ENCODE data around the gene WWOX. TPM values are rescaled to one million over a fixed set of nuclear protein-coding genes. Genes with fewer than 3 reads are reported as not detected.

Gene WWOX
- total RNA-seq, 1 experiment from 2014 or later, result 5.3 TPM

GRCh38 chr16:79150151-79150550, 1050.7 kb downstream of the WWOX start:
- in situ Hi-C loops (cut with HindIII; ENCODE audit: low pct_unique_long_range_greater_than_20kb, low sequenced_read_pairs), result no loop called here

GRCh38 chr16:79150632-79151310, 1051.3 kb downstream of the WWOX start:
- no peak for DNase-seq (ENCODE audit: low read depth, low spot score)
- in situ Hi-C loops (cut with HindIII; ENCODE audit: low pct_unique_long_range_greater_than_20kb, low sequenced_read_pairs), result no loop called here

More at GRCh38 chr16:79150151-79150550, 1050.7 kb downstream of the WWOX start:
- no peak for DNase-seq (ENCODE audit: low read depth, low spot score)

GRCh38 chr16:79154086-79154485, 1054.6 kb downstream of the WWOX start:
- in situ Hi-C loops (cut with HindIII; ENCODE audit: low pct_unique_long_range_greater_than_20kb, low sequenced_read_pairs), result no loop called here
- DNase-seq (ENCODE audit: low read depth, low spot score), result no peak

- no peak for DNase-seq (ENCODE audit: low read depth, low spot score)
- in situ Hi-C loops (cut with HindIII; ENCODE audit: low pct_unique_long_range_greater_than_20kb, low sequenced_read_pairs), result no loop called here
Observed at GRCh38 chr16:79155471-79155870, 1056.0 kb downstream of the WWOX start.

- in situ Hi-C loops (cut with HindIII; ENCODE audit: low pct_unique_long_range_greater_than_20kb, low sequenced_read_pairs), result no loop called here
Observed at GRCh38 chr16:79155904-79156303, 1056.5 kb downstream of the WWOX start.

GRCh38 chr16:79156761-79157160, 1057.3 kb downstream of the WWOX start:
- peak; percentile 61 for DNase-seq (ENCODE audit: low read depth, low spot score)
- in situ Hi-C loops (cut with HindIII; ENCODE audit: low pct_unique_long_range_greater_than_20kb, low sequenced_read_pairs), result no loop called here

More at GRCh38 chr16:79155904-79156303, 1056.5 kb downstream of the WWOX start:
- no peak for DNase-seq (ENCODE audit: low read depth, low spot score)

GRCh38 chr16:79158337-79158736, 1058.9 kb downstream of the WWOX start:
- no peak for DNase-seq (ENCODE audit: low read depth, low spot score)
- in situ Hi-C loops (cut with HindIII; ENCODE audit: low pct_unique_long_range_greater_than_20kb, low sequenced_read_pairs), result no loop called here

- no peak for DNase-seq (ENCODE audit: low read depth, low spot score)
- in situ Hi-C loops (cut with HindIII; ENCODE audit: low pct_unique_long_range_greater_than_20kb, low sequenced_read_pairs), result no loop called here
Observed at GRCh38 chr16:79159261-79160049, 1060.0 kb downstream of the WWOX start.

GRCh38 chr16:79162977-79163376, 1063.5 kb downstream of the WWOX start:
- no peak for DNase-seq (ENCODE audit: low read depth, low spot score)
- in situ Hi-C loops (cut with HindIII; ENCODE audit: low pct_unique_long_range_greater_than_20kb, low sequenced_read_pairs), result no loop called here

GRCh38 chr16:79163691-79164387, 1064.4 kb downstream of the WWOX start:
- in situ Hi-C loops (cut with HindIII; ENCODE audit: low pct_unique_long_range_greater_than_20kb, low sequenced_read_pairs), result no loop called here
- DNase-seq (ENCODE audit: low read depth, low spot score), result no peak

GRCh38 chr16:79164388-79164995, 1065.0 kb downstream of the WWOX start:
- DNase-seq (ENCODE audit: low read depth, low spot score), result no peak
- in situ Hi-C loops (cut with HindIII; ENCODE audit: low pct_unique_long_range_greater_than_20kb, low sequenced_read_pairs), result no loop called here

- DNase-seq (ENCODE audit: low read depth, low spot score), result no peak
- in situ Hi-C loops (cut with HindIII; ENCODE audit: low pct_unique_long_range_greater_than_20kb, low sequenced_read_pairs), result no loop called here
Observed at GRCh38 chr16:79165079-79165478, 1065.6 kb downstream of the WWOX start.

- in situ Hi-C loops (cut with HindIII; ENCODE audit: low pct_unique_long_range_greater_than_20kb, low sequenced_read_pairs), result no loop called here
- DNase-seq (ENCODE audit: low read depth, low spot score), result no peak
Observed at GRCh38 chr16:79165506-79165905, 1066.1 kb downstream of the WWOX start.

- DNase-seq (ENCODE audit: low read depth, low spot score), result no peak
- in situ Hi-C loops (cut with HindIII; ENCODE audit: low pct_unique_long_range_greater_than_20kb, low sequenced_read_pairs), result no loop called here
Observed at GRCh38 chr16:79167893-79168292, 1068.4 kb downstream of the WWOX start.

- no peak for DNase-seq (ENCODE audit: low read depth, low spot score)
- in situ Hi-C loops (cut with HindIII; ENCODE audit: low pct_unique_long_range_greater_than_20kb, low sequenced_read_pairs), result no loop called here
Observed at GRCh38 chr16:79168321-79168720, 1068.9 kb downstream of the WWOX start.

GRCh38 chr16:79169239-79169638, 1069.8 kb downstream of the WWOX start:
- in situ Hi-C loops (cut with HindIII; ENCODE audit: low pct_unique_long_range_greater_than_20kb, low sequenced_read_pairs), result no loop called here
- peak; percentile 49 for DNase-seq (ENCODE audit: low read depth, low spot score)

- DNase-seq (ENCODE audit: low read depth, low spot score), result no peak
- in situ Hi-C loops (cut with HindIII; ENCODE audit: low pct_unique_long_range_greater_than_20kb, low sequenced_read_pairs), result no loop called here
Observed at GRCh38 chr16:79170555-79171246, 1071.2 kb downstream of the WWOX start.
